ENCODE data around the gene PPP4R3A.

The PPP4R3A gene

GRCh38 chr14:91493169-91493568 is 16.9 kb downstream of the PPP4R3A start:
- no peak overlapping the region for H3K4me3 ChIP-seq (ENCODE audit: low read depth, low read length)
- DNase-seq (ENCODE audit: low read depth), result no peak
- in situ Hi-C loops (cut with HindIII; ENCODE audit: low sequenced_read_pairs), result no loop called here
- TF ChIP-seq, protein P1, sequence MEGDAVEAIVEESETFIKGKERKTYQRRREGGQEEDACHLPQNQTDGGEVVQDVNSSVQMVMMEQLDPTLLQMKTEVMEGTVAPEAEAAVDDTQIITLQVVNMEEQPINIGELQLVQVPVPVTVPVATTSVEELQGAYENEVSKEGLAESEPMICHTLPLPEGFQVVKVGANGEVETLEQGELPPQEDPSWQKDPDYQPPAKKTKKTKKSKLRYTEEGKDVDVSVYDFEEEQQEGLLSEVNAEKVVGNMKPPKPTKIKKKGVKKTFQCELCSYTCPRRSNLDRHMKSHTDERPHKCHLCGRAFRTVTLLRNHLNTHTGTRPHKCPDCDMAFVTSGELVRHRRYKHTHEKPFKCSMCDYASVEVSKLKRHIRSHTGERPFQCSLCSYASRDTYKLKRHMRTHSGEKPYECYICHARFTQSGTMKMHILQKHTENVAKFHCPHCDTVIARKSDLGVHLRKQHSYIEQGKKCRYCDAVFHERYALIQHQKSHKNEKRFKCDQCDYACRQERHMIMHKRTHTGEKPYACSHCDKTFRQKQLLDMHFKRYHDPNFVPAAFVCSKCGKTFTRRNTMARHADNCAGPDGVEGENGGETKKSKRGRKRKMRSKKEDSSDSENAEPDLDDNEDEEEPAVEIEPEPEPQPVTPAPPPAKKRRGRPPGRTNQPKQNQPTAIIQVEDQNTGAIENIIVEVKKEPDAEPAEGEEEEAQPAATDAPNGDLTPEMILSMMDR (IDR thresholded peaks at IDR 0.05; ENCODE audit: low read depth, low read length, missing control alignments), result no peak

DNA sequence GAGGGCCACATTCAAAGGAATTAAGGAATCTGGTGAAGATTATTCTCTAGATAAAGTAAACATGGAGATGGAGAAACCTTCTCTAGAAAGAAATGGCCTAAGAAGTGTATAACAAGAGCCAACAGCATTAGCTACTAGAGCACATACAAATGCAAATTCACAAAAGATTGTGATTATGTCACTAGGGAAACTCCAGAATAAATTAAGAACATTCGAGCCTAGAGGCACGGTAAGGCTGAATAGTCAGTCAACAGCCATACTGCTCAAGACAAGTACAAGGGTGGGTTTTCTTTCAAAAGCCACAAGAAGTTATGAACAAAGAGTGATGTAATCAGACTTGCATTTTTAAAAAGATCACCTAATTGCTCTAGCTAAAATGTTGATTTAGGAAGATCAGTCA is 25.4 kb downstream of the PPP4R3A start:
- in situ Hi-C loops (cut with HindIII; ENCODE audit: low sequenced_read_pairs), result no loop called here
- no peak overlapping the region for H3K4me3 ChIP-seq (ENCODE audit: low read depth, low read length)
- TF ChIP-seq, protein P1 (IDR thresholded peaks at IDR 0.05; ENCODE audit: low read depth, low read length, missing control alignments), result no peak
- DNase-seq (ENCODE audit: low read depth), result no peak

DNA sequence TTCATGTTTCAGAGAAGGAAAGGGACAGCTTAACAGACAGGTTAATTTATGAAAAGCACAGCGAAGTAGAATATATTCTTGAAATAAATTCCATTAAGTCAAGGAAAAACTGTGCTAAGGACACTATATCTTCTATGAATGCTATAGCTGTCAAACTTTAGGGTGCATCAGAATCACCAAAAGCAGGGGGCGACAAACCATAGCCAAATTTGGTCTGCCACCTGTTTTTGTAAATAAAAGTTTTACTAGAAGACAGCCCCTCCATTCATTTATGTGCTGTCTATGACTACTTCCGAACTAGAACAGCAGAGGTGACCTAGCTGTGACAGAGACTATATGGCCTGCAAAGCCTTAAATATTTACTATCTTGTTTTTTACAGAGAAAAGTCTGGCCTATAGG is 25.9 kb downstream of the PPP4R3A start:
- in situ Hi-C loops (cut with HindIII; ENCODE audit: low sequenced_read_pairs), result no loop called here
- no peak overlapping the region for H3K4me3 ChIP-seq (ENCODE audit: low read depth, low read length)
- TF ChIP-seq, protein P1 (IDR thresholded peaks at IDR 0.05; ENCODE audit: low read depth, low read length, missing control alignments), result no peak
- DNase-seq (ENCODE audit: low read depth), result no peak

- no peak for DNase-seq (ENCODE audit: low read depth)
- no peak overlapping the region for H3K4me3 ChIP-seq (ENCODE audit: low read depth, low read length)
- TF ChIP-seq, protein P1 (IDR thresholded peaks at IDR 0.05; ENCODE audit: low read depth, low read length, missing control alignments), result no peak
- in situ Hi-C loops (cut with HindIII; ENCODE audit: low sequenced_read_pairs), result no loop called here
These were observed 27.7 kb downstream of the PPP4R3A start for GRCh38 chr14:91482263-91483013.

DNA sequence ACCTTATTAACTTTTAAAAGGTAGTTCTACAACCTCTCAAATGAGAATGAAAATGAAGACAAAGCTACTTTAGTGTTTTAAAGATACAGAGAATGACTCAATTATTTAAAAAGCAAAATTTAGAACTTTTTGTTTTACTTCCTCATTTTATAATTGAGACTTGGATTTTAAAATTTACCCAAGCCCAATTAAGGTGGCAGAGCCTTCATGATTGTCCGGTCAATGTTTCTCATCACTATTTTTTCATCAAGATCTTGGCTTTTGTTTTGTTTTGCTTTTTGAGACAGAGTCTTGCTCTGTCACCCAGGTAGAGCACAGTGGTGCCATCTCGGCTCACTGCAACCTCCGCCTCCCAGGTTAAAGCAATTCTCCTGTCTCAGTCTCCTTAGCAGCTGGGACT is 32.7 kb downstream of the PPP4R3A start:
- in situ Hi-C loops (cut with HindIII; ENCODE audit: low sequenced_read_pairs), result no loop called here
- no peak for DNase-seq (ENCODE audit: low read depth)
- H3K4me3 ChIP-seq (ENCODE audit: low read depth, low read length), result no peak overlapping the region
- TF ChIP-seq, protein P1 (IDR thresholded peaks at IDR 0.05; ENCODE audit: low read depth, low read length, missing control alignments), result no peak

GRCh38 chr14:91473046-91473445 is 37.1 kb downstream of the PPP4R3A start:
- TF ChIP-seq, protein P1 (IDR thresholded peaks at IDR 0.05; ENCODE audit: low read depth, low read length, missing control alignments), result no peak
- DNase-seq (ENCODE audit: low read depth), result no peak
- in situ Hi-C loops (cut with HindIII; ENCODE audit: low sequenced_read_pairs), result no loop called here
- no peak overlapping the region for H3K4me3 ChIP-seq (ENCODE audit: low read depth, low read length)
